ENCODE measurements around the gene PPIF. TPM values are rescaled to one million over a fixed set of nuclear protein-coding genes. Genes with fewer than 3 reads are reported as not detected.

Gene PPIF
- total and polyA plus RNA-seq, 2 of the 13 experiments (the other 11 are each of a cell fraction or from before 2014, with no cell fraction given) = 147 to 157 TPM

- Histone ChIP-seq H3K4me3 (replicated peaks in 1 of 3; ENCODE audit: insufficient read depth in 1 of 3, low read depth in 2 of 3, low read length in 3 of 3) (no peak overlapping the region; a peak in 1 of 6 replicates), H3K9me3 (ENCODE audit: low read length) (no peaks in the 10 kb centered on the region), H3K36me3 (replicated peaks in 1 of 2; ENCODE audit: control insufficient read depth in 1 of 2, insufficient read depth in 2 of 2, low read length in 2 of 2) (no peaks in the 10 kb centered on the region), H2AFZ (ENCODE audit: low read length) (no peak overlapping the region), H3K9ac (ENCODE audit: insufficient read depth, low read depth, low read length) (0 out of 2 replicates have a peak overlapping the region, but pooled peaks have one; percentile 11), H3K4me1 (ENCODE audit: insufficient read depth, low read length) (peaks cover 54% of the 10 kb centered on the region), H3K27me3 (ENCODE audit: control insufficient read depth in 1 of 2, insufficient read depth in 2 of 2, low read length in 2 of 2) (no peaks in the 10 kb centered on the region), H3K27ac (ENCODE audit: extremely low read length, insufficient read depth, low read length) (no peak overlapping the region), H3K4me2 (ENCODE audit: low read depth, low read length) (peak overlapping the region; percentile 65), H3K79me2 (ENCODE audit: insufficient read depth, low read length) (no peaks in the 10 kb centered on the region), H4K20me1 (ENCODE audit: insufficient read depth, low read length) (no peaks in the 10 kb centered on the region)
- 72% methylated on average over 9 of the region's 11 CpGs for WGBS (ENCODE audit: low lambda C conversion rate)
- no TSS peak for BruUV-seq (replicated peaks)
- intact Hi-C loops (cut with micrococcal nuclease; ENCODE audit: unreplicated experiment) (no loop called here), in situ Hi-C loops (cut with HindIII; ENCODE audit: extremely low pct_ligation_motif_present, low pct_unique_long_range_greater_than_20kb) (loop anchor here (5.0 kb wide), 1 partner anchor 111 kb away; no protein-coding TSS in a partner anchor)
- TF ChIP-seq ZMYM3 (CRISPR knock-in tag; IDR thresholded peaks at IDR 0.05) = peak; percentile 38; the same call in 1 of the 2 replicates
- TF ChIP-seq CHD4 (IDR thresholded peaks at IDR 0.05; ENCODE audit: borderline replicate concordance, low read length) = peak; percentile 59; the same call in 1 of the 2 replicates
- TF ChIP-seq ZNF629 (CRISPR knock-in tag; conservative IDR thresholded peaks at IDR 0.05) = peak; percentile 87
- no peak for TF ChIP-seq SIX1 (CRISPR knock-in tag; IDR thresholded peaks at IDR 0.05; ENCODE audit: borderline replicate concordance)
- no peak for TF ChIP-seq NFATC3 (CRISPR knock-in tag; IDR thresholded peaks at IDR 0.05)
- ATAC-seq (no peak), FAIRE-seq (no peak), DNase-seq (ENCODE audit: low spot score) (no peak)
- POLR2A ChIA-PET = no interaction called here
- CTCF ChIA-PET (ENCODE audit: low intra/inter-chr PET ratio, low total read pairs) = interaction anchor here (2.4 to 3.3 kb wide), 3 partner anchors 91 to 115 kb away, joined by 12 to 45 read pairs (median 19); no protein-coding TSS in a partner anchor
These were observed 28.9 kb downstream of the PPIF start for GRCh38 chr10:79376078-79376628.

GRCh38 chr10:79376751-79377556 lies 29.7 kb downstream of the PPIF start:
- 89% methylated on average over 12 of the region's 12 CpGs for WGBS (ENCODE audit: low lambda C conversion rate)
- FAIRE-seq (no peak), DNase-seq (ENCODE audit: low spot score) (no peak), ATAC-seq (no peak)
- POLR2A ChIA-PET = no interaction called here
- H3K9ac ChIP-seq (ENCODE audit: insufficient read depth, low read depth, low read length) = no peak overlapping the region
- H3K4me1 ChIP-seq (ENCODE audit: insufficient read depth, low read length) = peaks cover 62% of the 10 kb centered on the region
- no peak overlapping the region for H3K4me3 ChIP-seq (replicated peaks in 1 of 3; ENCODE audit: insufficient read depth in 1 of 3, low read depth in 2 of 3, low read length in 3 of 3)
- no peak overlapping the region for H3K27ac ChIP-seq (ENCODE audit: extremely low read length, insufficient read depth, low read length)
- H3K4me2 ChIP-seq (ENCODE audit: low read depth, low read length) = no peak overlapping the region
- in situ Hi-C loops (cut with HindIII; ENCODE audit: extremely low pct_ligation_motif_present, low pct_unique_long_range_greater_than_20kb) (loop anchor here (5.0 kb wide), 1 partner anchor 110 kb away; no protein-coding TSS in a partner anchor), intact Hi-C loops (cut with micrococcal nuclease; ENCODE audit: unreplicated experiment) (no loop called here)
- no peaks in the 10 kb centered on the region for H3K9me3 ChIP-seq (ENCODE audit: low read length)
- CTCF ChIA-PET (ENCODE audit: low intra/inter-chr PET ratio, low total read pairs) = interaction anchor here (3.3 kb wide), 1 partner anchor 111 kb away, joined by 45 read pairs; no protein-coding TSS in a partner anchor
- no peaks in the 10 kb centered on the region for H3K27me3 ChIP-seq (ENCODE audit: control insufficient read depth in 1 of 2, insufficient read depth in 2 of 2, low read length in 2 of 2)
- H3K36me3 ChIP-seq (replicated peaks in 1 of 2; ENCODE audit: control insufficient read depth in 1 of 2, insufficient read depth in 2 of 2, low read length in 2 of 2) = no peaks in the 10 kb centered on the region
- no peak overlapping the region for H2AFZ ChIP-seq (ENCODE audit: low read length)
- H4K20me1 ChIP-seq (ENCODE audit: insufficient read depth, low read length) = no peaks in the 10 kb centered on the region
- H3K79me2 ChIP-seq (ENCODE audit: insufficient read depth, low read length) = no peaks in the 10 kb centered on the region
- BruUV-seq (replicated peaks) = no TSS peak
- TF ChIP-seq ZBTB3 (CRISPR knock-in tag; IDR thresholded peaks at IDR 0.05; ENCODE audit: borderline replicate concordance, low read depth) = no peak
- no peak for TF ChIP-seq ZNF343 (CRISPR knock-in tag; IDR thresholded peaks at IDR 0.05)
- peak; percentile 36; the same call in 1 of the 2 replicates for TF ChIP-seq ZFX (CRISPR knock-in tag; IDR thresholded peaks at IDR 0.05; ENCODE audit: low read depth)
- peak; percentile 98 for TF ChIP-seq MNT (IDR thresholded peaks at IDR 0.05)
- TF ChIP-seq FOXK2 (IDR thresholded peaks at IDR 0.05) = 0 out of 2 replicates have a peak, but pooled peaks have one; percentile 16
- TF ChIP-seq SKI (IDR thresholded peaks at IDR 0.05; ENCODE audit: partially characterized antibody) = no peak
- no peak for TF ChIP-seq SMAD1 (CRISPR knock-in tag; IDR thresholded peaks at IDR 0.05; ENCODE audit: borderline replicate concordance, low read depth)
- no peak for TF ChIP-seq ZNF776 (CRISPR knock-in tag; IDR thresholded peaks at IDR 0.05)
- TF ChIP-seq ZNF282 (IDR thresholded peaks at IDR 0.05; ENCODE audit: partially characterized antibody) = peak; percentile 66
- TF ChIP-seq HNF4A (CRISPR knock-in tag; IDR thresholded peaks at IDR 0.05) = no peak
- TF ChIP-seq TCF12 (IDR thresholded peaks at IDR 0.05) = no peak
- no peak for TF ChIP-seq TCF12 (CRISPR knock-in tag; IDR thresholded peaks at IDR 0.05)
- no peak for TF ChIP-seq YEATS2 (CRISPR knock-in tag; IDR thresholded peaks at IDR 0.05; ENCODE audit: borderline replicate concordance)

All from HepG2 (cell line).